Stimulated activated CD8-positive, alpha-beta memory T cell treated with anti-CD3 and anti-CD28 coated beads, Interleukin-15, amount 100 ng/mL, for 4 hours (primary cell): ENCODE data around the gene TGM1.

Experiments
- DNase-seq, 2 donors: peaks; one replicate each; pipeline ENCODE4 v3.0.0-alpha.2; 2020; ENCODE audit warnings: low read depth in 2 of 2

Gene TGM1

GRCh38 chr14:24262821-24263733 lies at the start of gene TGM1:
TSS of gene TGM1 (minus strand) at chr14:24263177. CDS start at chr14:24262352, 825 bp downstream.
- no peak for DNase-seq

- no peak for DNase-seq
These were observed 49.0 kb upstream of the TGM1 start for GRCh38 chr14:24311837-24312615.

GRCh38 chr14:24310646-24311604 lies 47.9 kb upstream of the TGM1 start, which contains the start of gene LTB4R:
TSS of gene LTB4R (plus strand) at chr14:24311502. CDS start at chr14:24315652, 4,150 bp downstream.
- DNase-seq: peak in 1 of 2 donors; percentile 50

- no peak for DNase-seq
These were observed 47.3 kb upstream of the TGM1 start for GRCh38 chr14:24310265-24310645.

- no peak for DNase-seq
These were observed 46.7 kb upstream of the TGM1 start, which contains the start of gene LTB4R2 for GRCh38 chr14:24309538-24310264. TSS of gene LTB4R2 (plus strand) at chr14:24310140. CDS start at chr14:24310665, 525 bp downstream.

- DNase-seq: no peak
These were observed 45.6 kb upstream of the TGM1 start for GRCh38 chr14:24308342-24309124.

- DNase-seq: no peak
These were observed 44.8 kb upstream of the TGM1 start, which contains the start of gene CIDEB for GRCh38 chr14:24307575-24308341. TSS of gene CIDEB (minus strand) at chr14:24307977. CDS start at chr14:24307858, 119 bp downstream.

- no peak for DNase-seq
These were observed 44.2 kb upstream of the TGM1 start for GRCh38 chr14:24307156-24307574.

GRCh38 chr14:24304019-24304387 lies 41.0 kb upstream of the TGM1 start:
- DNase-seq: no peak

- no peak for DNase-seq
These were observed 37.5 kb upstream of the TGM1 start for GRCh38 chr14:24300326-24300980.

- peak; percentile 80 to 82 for DNase-seq
These were observed 36.5 kb upstream of the TGM1 start, which contains the start of the genes DHRS1 and NOP9 for GRCh38 chr14:24299255-24300191. TSS of gene DHRS1 (minus strand) at chr14:24299780. CDS start at chr14:24299106, 674 bp downstream. TSS of gene NOP9 (plus strand) at chr14:24299850. CDS start at chr14:24299955, 105 bp downstream.

GRCh38 chr14:24298892-24299254 lies 35.9 kb upstream of the TGM1 start:
- no peak for DNase-seq

- DNase-seq: no peak
These were observed 34.4 kb upstream of the TGM1 start for GRCh38 chr14:24297190-24297964.

GRCh38 chr14:24296341-24297157 lies 33.6 kb upstream of the TGM1 start:
- peak; percentile 26 to 63 for DNase-seq

GRCh38 chr14:24293525-24293924 lies 30.5 kb upstream of the TGM1 start:
- DNase-seq: no peak
